ENCODE results near the gene SLX4IP.

The SLX4IP gene

DNA sequence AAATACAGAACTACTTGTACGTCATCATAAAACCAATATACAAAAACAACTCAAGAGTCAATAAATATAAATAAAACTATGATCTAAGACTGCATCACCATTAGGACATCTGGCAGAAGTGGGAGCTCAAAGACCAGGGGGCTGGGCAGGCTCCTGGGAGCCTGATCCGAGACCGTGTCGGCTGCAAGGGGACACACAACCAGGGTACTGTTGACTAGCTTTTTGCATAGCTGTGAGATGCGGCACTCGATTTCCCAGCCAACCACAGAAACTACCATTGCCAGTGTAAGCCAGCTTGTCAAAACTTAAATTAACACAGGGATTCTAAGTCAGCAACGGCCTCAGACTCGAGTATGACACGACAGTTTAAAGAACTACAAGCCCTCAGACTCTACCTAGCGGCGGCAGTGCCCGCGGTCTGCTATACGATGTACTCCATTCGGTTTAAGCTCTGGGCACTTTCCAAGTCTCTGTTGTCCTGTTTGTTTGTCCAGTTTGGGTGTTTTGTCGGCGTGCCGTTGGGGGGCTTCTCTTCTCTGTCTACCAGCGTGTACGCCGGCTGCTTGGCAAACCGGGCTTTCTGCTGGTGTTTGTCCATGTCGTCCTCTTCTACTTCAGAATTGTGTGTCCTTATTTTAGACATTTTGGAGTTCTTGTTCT lies 204.1 kb downstream of the SLX4IP start:
- DNase-seq = no peak

- no peak for DNase-seq
Measured at GRCh38 chr20:10639737-10640556, 204.8 kb downstream of the SLX4IP start.

DNA sequence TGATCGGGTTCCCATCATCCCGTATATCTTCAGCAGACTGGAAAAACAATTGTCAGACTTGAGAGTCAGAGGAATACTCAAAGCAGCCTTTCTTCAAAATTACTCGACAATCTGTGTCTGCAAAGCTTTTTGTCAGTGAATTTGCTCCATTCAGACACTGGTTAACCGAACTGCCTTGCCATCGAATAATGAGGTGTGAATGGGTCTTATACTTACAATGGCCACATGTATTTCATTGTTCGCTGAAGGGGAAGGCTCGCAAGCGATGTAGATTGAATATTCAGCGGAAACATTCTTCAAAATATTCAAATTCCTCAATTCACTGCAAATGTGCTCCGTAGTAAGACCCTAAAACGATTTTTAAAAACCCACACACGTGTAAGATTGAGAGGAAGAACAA lies 205.8 kb downstream of the SLX4IP start:
- no peak for DNase-seq

GRCh38 chr20:10641467-10641866 lies 206.4 kb downstream of the SLX4IP start:
- no peak for DNase-seq

- DNase-seq = no peak
Measured at GRCh38 chr20:10641893-10642292, 206.8 kb downstream of the SLX4IP start.

- peak; percentile 9 for DNase-seq
Measured at GRCh38 chr20:10642856-10643559, 207.9 kb downstream of the SLX4IP start.

GRCh38 chr20:10643560-10643873 lies 208.4 kb downstream of the SLX4IP start:
- no peak for DNase-seq

DNA sequence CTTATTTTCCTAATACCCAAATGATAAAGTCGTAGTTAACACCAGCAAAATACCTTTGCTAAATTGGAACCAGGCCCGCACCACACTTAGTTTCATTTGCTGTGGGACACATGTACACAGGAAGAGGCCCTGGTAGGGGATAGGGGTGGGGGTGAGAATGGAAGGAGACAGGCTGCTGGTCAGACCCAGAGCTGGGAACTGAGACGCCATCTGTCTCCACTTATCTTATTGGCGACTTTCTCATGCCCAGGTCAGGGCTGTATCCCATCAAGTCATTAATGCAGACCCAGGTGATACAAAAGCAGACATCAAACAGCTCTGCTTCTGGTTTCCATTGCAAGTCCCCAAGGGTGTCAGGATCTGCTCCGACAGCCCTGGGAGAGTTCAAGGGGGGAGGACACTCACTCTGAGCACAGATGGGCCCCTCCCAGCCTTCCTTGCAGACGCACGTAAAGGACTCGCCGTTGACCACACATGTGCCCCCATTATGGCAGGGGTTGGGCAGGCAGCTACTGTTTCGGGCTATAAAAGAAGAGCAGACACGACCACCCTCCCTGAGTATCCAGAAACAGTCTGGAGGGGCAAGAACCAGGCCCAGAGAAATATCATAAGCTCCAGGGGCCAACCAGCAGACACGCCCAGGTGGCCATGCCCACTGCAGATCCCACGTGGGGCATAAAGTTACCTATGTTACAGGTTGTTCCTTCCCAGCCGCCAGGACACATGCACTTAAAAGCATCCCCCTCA lies 209.5 kb downstream of the SLX4IP start:
- no peak for DNase-seq

DNA sequence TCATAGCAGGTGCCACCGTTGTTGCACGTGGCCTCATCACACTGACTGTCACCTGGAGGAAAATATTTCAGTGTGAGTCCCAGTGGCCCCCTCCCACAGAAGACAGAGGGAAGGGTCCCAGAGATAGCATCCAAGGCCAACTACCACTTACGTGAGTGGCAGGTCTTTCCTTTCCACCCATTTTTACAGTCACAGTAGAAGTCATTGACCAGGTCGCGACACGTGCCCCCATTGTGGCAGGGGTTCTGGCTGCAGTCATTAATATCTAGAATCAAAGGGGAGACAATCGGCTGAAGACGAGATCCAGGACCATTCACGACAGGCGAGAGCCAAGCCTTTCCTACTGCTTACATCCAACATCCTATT lies 210.1 kb downstream of the SLX4IP start:
- no peak for DNase-seq

DNA sequence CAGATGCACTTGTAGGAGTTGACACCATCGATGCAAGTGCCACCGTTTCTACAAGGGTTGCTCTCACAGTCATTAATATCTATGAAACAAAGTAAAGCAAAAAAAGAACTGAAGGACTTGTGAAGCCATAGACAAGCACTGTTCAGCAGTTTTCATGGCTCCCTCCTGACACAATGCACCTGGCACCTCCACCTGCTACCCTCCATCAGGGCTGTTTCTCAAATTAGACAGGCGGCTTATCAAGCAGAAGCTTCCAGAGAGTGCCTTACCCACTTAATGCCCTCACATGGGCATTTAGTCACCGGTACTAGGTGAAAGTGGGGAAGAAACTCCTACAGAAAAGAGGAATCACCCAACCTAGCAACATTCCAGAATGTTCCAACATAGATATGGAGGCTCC lies 210.9 kb downstream of the SLX4IP start:
- no peak for DNase-seq

- no peak for DNase-seq
Measured at GRCh38 chr20:10646886-10647420, 211.8 kb downstream of the SLX4IP start.

DNA sequence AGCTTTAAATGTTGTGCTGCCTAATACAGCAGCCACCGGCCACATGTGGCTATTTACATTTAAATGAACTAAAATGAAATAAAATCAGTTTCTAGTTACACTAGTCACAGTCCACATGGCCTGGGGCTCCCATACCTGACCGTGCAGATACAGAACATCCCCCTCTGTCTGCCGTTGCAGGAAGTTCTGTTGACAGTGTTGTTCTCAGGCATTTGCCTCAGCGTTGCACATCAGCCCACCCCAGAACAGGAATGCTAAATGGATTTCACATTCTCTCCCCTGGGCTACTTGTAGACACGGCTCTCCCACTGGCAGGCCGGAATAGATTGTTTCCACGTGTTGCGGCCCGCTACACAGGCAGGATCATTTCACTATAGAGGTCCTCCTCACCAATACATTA lies 212.4 kb downstream of the SLX4IP start:
- DNase-seq = no peak

DNA sequence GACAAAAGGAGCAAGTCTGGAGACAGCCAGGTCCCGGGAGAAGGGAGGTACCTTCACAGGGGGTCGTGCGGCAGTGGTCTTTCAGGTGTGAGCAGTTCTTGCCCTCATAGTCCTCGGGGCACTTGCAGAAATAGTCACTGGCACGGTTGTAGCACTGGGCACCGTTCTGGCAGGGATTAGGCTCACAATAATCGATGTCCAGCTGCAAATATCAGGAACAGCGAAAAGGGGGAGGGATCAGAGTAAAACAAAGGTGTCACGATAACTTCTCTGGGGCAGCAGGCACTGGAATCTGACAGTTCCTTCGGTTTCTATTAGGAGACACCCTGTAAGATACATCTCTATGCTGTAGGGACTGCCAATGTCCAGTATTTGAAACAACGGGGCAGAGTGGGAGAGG lies 212.8 kb downstream of the SLX4IP start:
- DNase-seq = no peak

- DNase-seq = no peak
Measured at GRCh38 chr20:10648651-10649050, 213.5 kb downstream of the SLX4IP start.

GRCh38 chr20:10649080-10649796 lies 214.1 kb downstream of the SLX4IP start:
- DNase-seq = no peak

DNA sequence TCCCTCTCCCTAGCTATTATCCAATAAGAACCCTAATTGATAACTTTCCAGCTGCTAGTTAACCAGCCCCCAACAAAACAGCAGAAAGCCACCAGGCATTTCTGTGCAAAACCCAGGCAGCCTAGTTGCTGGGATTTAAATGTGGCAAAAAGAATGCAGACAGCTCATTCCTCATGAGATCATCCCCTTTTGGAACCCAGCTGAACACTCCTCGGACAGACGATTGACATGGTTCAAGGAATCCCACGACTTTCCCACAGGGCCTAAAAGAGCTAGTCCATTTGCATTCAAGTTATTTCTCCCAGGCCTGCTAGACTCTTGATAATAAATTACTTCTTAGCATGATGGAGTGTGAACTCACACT lies 214.7 kb downstream of the SLX4IP start:
- DNase-seq = no peak

GRCh38 chr20:10651227-10651990 lies 216.3 kb downstream of the SLX4IP start:
- DNase-seq = no peak

DNA sequence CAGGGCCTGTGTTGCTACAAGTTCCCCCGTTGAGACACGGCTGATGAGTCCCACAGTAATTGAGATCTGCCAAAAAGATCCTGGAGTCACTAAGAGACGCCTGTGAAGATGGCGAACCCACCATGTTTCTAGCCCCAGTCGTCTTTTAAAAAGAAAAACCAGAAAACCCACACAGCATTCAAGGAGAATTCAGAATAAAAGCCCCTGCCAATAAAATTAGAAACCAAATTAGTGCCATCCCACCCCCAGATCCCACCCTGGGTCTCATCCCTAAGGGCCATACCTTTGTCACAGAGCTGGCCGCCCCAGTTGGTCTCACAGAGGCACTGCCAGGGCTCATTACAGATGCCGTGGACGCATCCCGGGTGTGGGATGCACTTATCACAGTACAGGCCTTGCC lies 217.1 kb downstream of the SLX4IP start:
- no peak for DNase-seq

- DNase-seq = no peak
Measured at GRCh38 chr20:10652660-10653261, 217.7 kb downstream of the SLX4IP start.

- DNase-seq = no peak
Measured at GRCh38 chr20:10653599-10654249, 218.6 kb downstream of the SLX4IP start.

- DNase-seq = no peak
Measured at GRCh38 chr20:10654250-10654610, 219.1 kb downstream of the SLX4IP start.

Measured in NCI-H446 treated with DMSO at 0.1 percent for 48 hours (cell line).